Measurements from ENCODE around the gene ATG2A. TPM values are rescaled to one million over a fixed set of nuclear protein-coding genes. Genes with fewer than 3 reads are reported as not detected.
A peak's percentile ranks its signal among the peaks of the same experiment; 100 is the strongest.

Gene ATG2A
- total and polyA plus RNA-seq, 10 donors = 14.3 to 57.3 (median 34.0) TPM

DNA sequence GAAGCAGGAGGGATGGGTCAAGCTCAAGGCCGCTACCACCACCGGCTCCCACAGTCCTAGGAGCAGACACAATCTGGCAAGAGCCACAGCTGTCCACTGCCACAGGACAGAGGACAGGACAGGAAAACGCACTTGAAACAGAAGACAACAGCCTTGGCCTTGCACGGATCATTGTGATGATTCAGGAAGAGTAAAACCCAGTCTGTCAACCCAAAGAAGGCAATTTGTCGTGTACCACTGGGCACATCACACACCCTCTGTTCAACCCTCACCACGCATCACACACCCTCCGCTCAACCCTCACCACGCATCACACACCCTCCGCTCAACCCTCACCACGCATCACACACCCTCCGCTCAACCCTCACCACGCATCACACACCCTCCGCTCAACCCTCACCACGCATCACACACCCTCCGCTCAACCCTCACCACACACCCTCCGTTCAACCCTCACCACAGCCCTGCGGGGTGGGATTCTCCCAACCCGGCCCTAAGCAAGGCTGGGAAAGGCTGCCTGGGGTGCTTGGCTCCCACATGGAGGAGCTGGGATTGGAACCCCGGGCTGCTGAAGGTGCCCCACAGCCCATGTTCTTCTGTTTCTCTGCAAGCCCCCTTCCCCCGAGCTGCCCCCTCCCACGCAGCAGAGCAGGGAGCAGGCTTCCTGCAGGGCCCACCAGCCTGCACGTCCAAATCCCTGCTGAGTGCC, 61.3 kb downstream of the ATG2A start:
- intact Hi-C loops (cut with DNase I; ENCODE audit: low total_unique reads) = no loop called here
- H3K4me1 ChIP-seq = peaks cover 97 to 100% (median 100%) of the 10 kb centered on the region in 6 donors
- peaks cover 0 to 92% (median 49%) of the 10 kb centered on the region in 6 donors for H3K36me3 ChIP-seq
- WGBS, 5 donors = 51 to 64% (median 57%) methylated on average over 17 to 20 of the region's 22 CpGs
- peak overlapping the region; percentile 72 to 98 (median 92) for H3K27ac ChIP-seq
- TF ChIP-seq, protein P1, sequence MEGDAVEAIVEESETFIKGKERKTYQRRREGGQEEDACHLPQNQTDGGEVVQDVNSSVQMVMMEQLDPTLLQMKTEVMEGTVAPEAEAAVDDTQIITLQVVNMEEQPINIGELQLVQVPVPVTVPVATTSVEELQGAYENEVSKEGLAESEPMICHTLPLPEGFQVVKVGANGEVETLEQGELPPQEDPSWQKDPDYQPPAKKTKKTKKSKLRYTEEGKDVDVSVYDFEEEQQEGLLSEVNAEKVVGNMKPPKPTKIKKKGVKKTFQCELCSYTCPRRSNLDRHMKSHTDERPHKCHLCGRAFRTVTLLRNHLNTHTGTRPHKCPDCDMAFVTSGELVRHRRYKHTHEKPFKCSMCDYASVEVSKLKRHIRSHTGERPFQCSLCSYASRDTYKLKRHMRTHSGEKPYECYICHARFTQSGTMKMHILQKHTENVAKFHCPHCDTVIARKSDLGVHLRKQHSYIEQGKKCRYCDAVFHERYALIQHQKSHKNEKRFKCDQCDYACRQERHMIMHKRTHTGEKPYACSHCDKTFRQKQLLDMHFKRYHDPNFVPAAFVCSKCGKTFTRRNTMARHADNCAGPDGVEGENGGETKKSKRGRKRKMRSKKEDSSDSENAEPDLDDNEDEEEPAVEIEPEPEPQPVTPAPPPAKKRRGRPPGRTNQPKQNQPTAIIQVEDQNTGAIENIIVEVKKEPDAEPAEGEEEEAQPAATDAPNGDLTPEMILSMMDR (IDR thresholded peaks at IDR 0.05 in 8 of 11, conservative IDR thresholded peaks at IDR 0.05 in 3 of 11) = no peak
- TF ChIP-seq POLR2AphosphoS5 (IDR thresholded peaks at IDR 0.05) (no peak), POLR2A (IDR thresholded peaks at IDR 0.05) (no peak)
- DNase-seq = no peak
- no peaks in the 10 kb centered on the region for H3K27me3 ChIP-seq (replicated peaks in 1 of 7)
- no peaks in the 10 kb centered on the region for H3K9me3 ChIP-seq
- peak overlapping the region in 2 of 8 donors; percentile 10 to 46 for H3K4me3 ChIP-seq

DNA sequence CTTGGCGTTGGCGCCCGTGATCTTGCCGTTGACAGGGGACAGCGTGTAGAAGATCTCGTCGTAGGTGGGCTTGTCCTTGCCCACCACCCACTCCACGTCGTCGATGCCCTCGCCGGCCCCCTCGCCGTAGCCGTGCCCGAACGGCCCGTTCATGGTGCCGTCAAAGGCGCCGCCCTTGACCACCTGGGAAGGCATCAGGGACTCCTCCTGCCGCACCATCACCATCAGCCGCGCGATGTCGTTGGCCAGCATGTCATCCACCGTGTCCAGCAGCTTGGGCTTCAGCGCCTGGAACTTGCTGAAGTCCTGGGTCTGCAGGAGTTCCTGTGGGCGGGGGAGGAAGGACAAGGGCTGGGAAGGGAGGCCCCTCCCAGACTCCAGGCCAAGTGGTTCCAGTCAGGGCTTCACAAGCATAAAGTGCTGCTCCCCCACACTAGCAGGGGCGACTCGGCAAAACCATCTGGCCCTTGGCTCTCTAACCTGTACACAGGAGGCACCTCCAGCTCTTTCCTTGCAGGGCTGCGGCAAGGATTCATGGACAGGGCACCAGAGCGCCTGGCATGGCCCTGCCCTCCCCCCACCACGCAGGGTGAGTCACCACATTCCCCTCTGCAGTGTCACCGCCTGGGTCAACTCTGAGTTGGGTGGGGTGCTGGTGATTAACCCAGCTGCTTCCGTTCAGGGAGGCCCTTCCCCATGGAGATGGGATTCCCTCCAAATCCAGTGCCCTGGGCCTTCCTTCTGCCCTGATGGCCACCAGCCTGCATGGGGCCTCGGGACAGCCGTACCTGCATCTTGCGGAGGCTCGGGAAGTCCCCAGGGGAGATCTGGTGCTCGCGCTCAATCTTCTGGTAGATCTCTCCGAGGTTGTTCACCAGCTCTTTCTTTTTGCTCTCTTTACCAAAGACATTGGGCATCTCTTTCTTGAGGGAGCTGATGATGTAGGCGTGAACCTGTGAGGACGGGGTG, 62.2 kb downstream of the ATG2A start:
- H3K9me3 ChIP-seq = no peaks in the 10 kb centered on the region
- H3K36me3 ChIP-seq = peaks cover 0 to 87% (median 45%) of the 10 kb centered on the region in 6 donors
- H3K27me3 ChIP-seq (replicated peaks in 1 of 7) = no peaks in the 10 kb centered on the region
- no peak for TF ChIP-seq POLR2A (IDR thresholded peaks at IDR 0.05)
- peak; percentile 85 to 94 (median 89) for TF ChIP-seq POLR2AphosphoS5 (IDR thresholded peaks at IDR 0.05)
- TF ChIP-seq, protein P1 (IDR thresholded peaks at IDR 0.05 in 8 of 11, conservative IDR thresholded peaks at IDR 0.05 in 3 of 11) = no peak
- peak; percentile 84 for DNase-seq
- H3K4me1 ChIP-seq = peaks cover 92 to 100% (median 100%) of the 10 kb centered on the region in 6 donors
- 61 to 79% (median 75%) methylated on average over 34 to 45 of the region's 45 CpGs for WGBS, 5 donors
- peak overlapping the region; percentile 72 to 98 (median 92) for H3K27ac ChIP-seq
- intact Hi-C loops (cut with DNase I; ENCODE audit: low total_unique reads) = no loop called here
- H3K4me3 ChIP-seq = peak overlapping the region in 3 of 8 donors; percentile 3 to 46 (median 7)

DNA sequence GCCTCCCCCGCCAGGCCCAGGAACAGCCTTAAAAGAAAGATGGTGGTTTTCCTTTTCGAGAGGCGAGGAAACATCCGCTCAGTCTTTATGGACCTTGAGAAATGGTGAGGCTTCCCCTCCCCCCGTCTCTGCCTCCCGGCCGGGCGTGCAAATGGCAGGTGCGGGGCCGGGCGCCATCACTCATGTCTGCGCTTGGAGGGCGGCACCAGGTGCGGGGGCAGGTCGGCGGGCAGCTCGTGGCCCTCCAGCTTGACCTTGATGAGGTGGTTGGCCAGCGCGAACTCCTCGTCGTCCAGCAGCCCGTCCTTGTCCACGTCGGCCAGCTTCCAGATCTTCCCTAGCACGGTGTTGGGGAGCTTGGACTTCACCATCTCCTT, 62.9 kb downstream of the ATG2A start:
- intact Hi-C loops (cut with DNase I; ENCODE audit: low total_unique reads) = no loop called here
- Histone ChIP-seq H3K27ac (peak overlapping the region; percentile 72 to 98 (median 92)), H3K36me3 (peaks cover 0 to 80% (median 41%) of the 10 kb centered on the region in 6 donors), H3K4me1 (peaks cover 92 to 100% (median 100%) of the 10 kb centered on the region in 6 donors), H3K27me3 (replicated peaks in 1 of 7) (no peaks in the 10 kb centered on the region), H3K4me3 (peak overlapping the region in 5 of 8 donors; percentile 1 to 46 (median 11)), H3K9me3 (no peaks in the 10 kb centered on the region)
- TF ChIP-seq POLR2A (IDR thresholded peaks at IDR 0.05) (no peak), POLR2AphosphoS5 (IDR thresholded peaks at IDR 0.05) (no peak)
- TF ChIP-seq, protein P1 (IDR thresholded peaks at IDR 0.05 in 8 of 11, conservative IDR thresholded peaks at IDR 0.05 in 3 of 11) = no peak
- WGBS, 5 donors = 72 to 86% (median 82%) methylated on average over 19 to 25 of the region's 25 CpGs
- DNase-seq = peak; percentile 84
